Adrenal gland (tissue), 12 donors: Measurements from ENCODE around the gene FPR2. TPM values are rescaled to one million over a fixed set of nuclear protein-coding genes. Genes with fewer than 3 reads are reported as not detected.

Experiments used
- DNase-seq, 7 donors: peaks; one replicate each; pipeline ENCODE4 v3.0.0-alpha.2; 2019 to 2020
- H3K27ac ChIP-seq, 5 donors: fragments of 200-600 bp; sonication (generic) in 4 of 5; 1 replicate in 3 of 5; 2 replicates in 2 of 5; pipeline versions ENCODE4 v1.5.1 to v1.8.0; 2016 to 2020; ENCODE audit warnings: mild to moderate bottlenecking in 1 of 5
- H3K27me3 ChIP-seq: fragments of 200-600 bp; 2 replicates; pipeline ENCODE4 v1.8.0; 2021
- H3K36me3 ChIP-seq, 2 donors: fragments of 200-600 bp; replicated peaks in 1 of 2; 1 replicate in 1 of 2; 2 replicates in 1 of 2; pipeline versions ENCODE4 v1.5.1 to v1.8.0; 2018 to 2022
- H3K4me1 ChIP-seq, 2 donors: fragments of 200-600 bp; replicated peaks in 1 of 2; 1 replicate in 1 of 2; 2 replicates in 1 of 2; pipeline versions ENCODE4 v1.5.1 to v1.8.0; 2018 to 2021
- H3K4me3 ChIP-seq, 4 donors: fragments of 200-600 bp; sonication (generic) in 3 of 4; one replicate each; pipeline ENCODE4 v1.5.1; 2016 to 2018
- H3K9me3 ChIP-seq, 3 donors: fragments of 200-600 bp; sonication (generic) in 1 of 3; replicated peaks in 1 of 3; 1 replicate in 2 of 3; 2 replicates in 1 of 3; pipeline versions ENCODE4 v1.5.1 to v1.8.0; 2016 to 2021
- CTCF ChIP-seq, 6 experiments: fragments of 450-650 bp in 4 of 6; fragments of 200-600 bp in 2 of 6; sonication (generic) in 1 of 6; IDR thresholded peaks; 1 replicate in 5 of 6; 2 replicates in 1 of 6; pipeline versions ENCODE4 v1.5.1 to v1.8.0; 2016 to 2021; ENCODE audit warnings: antibody characterized with exemption in 6 of 6, mild to moderate bottlenecking in 2 of 6, moderate library complexity in 1 of 6
- POLR2A ChIP-seq, 2 donors: fragments of 450-650 bp; IDR thresholded peaks; one replicate each; pipeline ENCODE4 v1.6.1; 2017; ENCODE audit warnings: antibody characterized with exemption in 2 of 2, mild to moderate bottlenecking in 2 of 2, moderate library complexity in 1 of 2
- WGBS, 4 donors: extraction: QIAGEN DNeasy Blood & Tissue Kit in 2 of 4; methylation state at CpG; one replicate each; pipeline versions ENCODE4 v1.1.5 to v1.1.7; 2013 to 2017; 5-methylcytosine and 5-hydroxymethylcytosine counted together
- intact Hi-C, 2 donors: fragments of 100-400 bp; cut with DNase I; formaldehyde crosslinking; loops; one replicate each; pipeline versions ENCODE4 v1.14.1 to v1.15.0; 2022 to 2023
- polyA plus RNA-seq, 3 donors: library from polyadenylated mRNA; stranded (reverse); fragments of 200-250 nt in 2 of 3; fragments of 350-450 nt in 1 of 3; fragmentation: Illumina TruSeq in 1 of 3; extraction: RNeasy Lipid Tissue Mini Kit (QIAGEN cat#74804) in 1 of 3; gene quantifications; one replicate each; pipeline ENCODE4 v1.2.3, GENCODE V29; 2013 to 2014
- total RNA-seq, 9 donors: library from RNA; depleted of rRNA in 4 of 9; stranded (reverse); fragments of >200 nt in 4 of 9; fragments of 120-200 nt in 1 of 9; fragmentation: NEBNext Ultra II Directional in 1 of 9; extraction: Animal tissue kit (Norgen Biotek cat#: 25700) in 1 of 9; gene quantifications; one replicate each; pipeline versions ENCODE4 v1.1.0 to v1.2.4, GENCODE V29; 2013 to 2023
- donor health status: healthy with polysubstance abuse.
- donor health status: Bipolar disorder and iron deficiency.
- donor health status: DM: yes; HTN: yes; CAD: no.
- donor health status: DM: no; HTN: no; CAD: no.
- donor health status: DM: no; HTN: no; CAD: no.
- donor health status: DM: yes; HTN: yes; CAD: no.

Gene FPR2
- total and polyA plus RNA-seq, 12 donors, result 0.24 to 5.5 (median 1.9) TPM; not detected in 1

- Histone ChIP-seq H3K4me1 (no peaks in the 10 kb centered on the region), H3K27ac (no peak overlapping the region), H3K9me3 (no peaks in the 10 kb centered on the region), H3K4me3 (no peak overlapping the region), H3K36me3 (no peaks in the 10 kb centered on the region), H3K27me3 (peaks cover 4% of the 10 kb centered on the region)
- DNase-seq, result no peak
- no peak for TF ChIP-seq POLR2A (IDR thresholded peaks at IDR 0.05)
- TF ChIP-seq CTCF (IDR thresholded peaks at IDR 0.05), result no peak
- intact Hi-C loops, result no loop called here
- 87 to 92% (median 91%) methylated on average over 26 to 74 of the region's 74 CpGs for WGBS, 4 donors
Measured at GRCh38 chr19:51713319-51714285, 47.4 kb upstream of the FPR2 start.

- DNase-seq, result no peak
- no peak for TF ChIP-seq POLR2A (IDR thresholded peaks at IDR 0.05)
- no peak for TF ChIP-seq CTCF (IDR thresholded peaks at IDR 0.05)
Measured at GRCh38 chr19:51714848-51715247, 46.1 kb upstream of the FPR2 start.

GRCh38 chr19:51715850-51716249 lies 45.1 kb upstream of the FPR2 start:
- DNase-seq, result no peak
- WGBS, 4 donors, result 81 to 90% (median 84%) methylated on average over 3 of the region's 3 CpGs
- Histone ChIP-seq H3K27ac (no peak overlapping the region), H3K27me3 (peaks cover 25% of the 10 kb centered on the region), H3K4me1 (peaks cover 3 to 4% of the 10 kb centered on the region in 2 donors), H3K36me3 (no peaks in the 10 kb centered on the region), H3K9me3 (no peaks in the 10 kb centered on the region), H3K4me3 (no peak overlapping the region)
- TF ChIP-seq CTCF (IDR thresholded peaks at IDR 0.05) (no peak), POLR2A (IDR thresholded peaks at IDR 0.05) (no peak)
- intact Hi-C loops, result no loop called here

More at GRCh38 chr19:51714848-51715247, 46.1 kb upstream of the FPR2 start:
- no peaks in the 10 kb centered on the region for H3K36me3 ChIP-seq
- no peak overlapping the region for H3K27ac ChIP-seq
- H3K27me3 ChIP-seq, result peaks cover 16% of the 10 kb centered on the region
- H3K4me3 ChIP-seq, result no peak overlapping the region
- H3K4me1 ChIP-seq, result peaks cover 3 to 4% of the 10 kb centered on the region in 2 donors
- H3K9me3 ChIP-seq, result no peaks in the 10 kb centered on the region
- WGBS, 4 donors, result 48 to 61% (median 55%) methylated on average over 3 of the region's 3 CpGs
- intact Hi-C loops, result no loop called here

- peaks cover 3 to 4% of the 10 kb centered on the region in 2 donors for H3K4me1 ChIP-seq
- no peak for TF ChIP-seq CTCF (IDR thresholded peaks at IDR 0.05)
- TF ChIP-seq POLR2A (IDR thresholded peaks at IDR 0.05), result no peak
- H3K27me3 ChIP-seq, result peaks cover 28% of the 10 kb centered on the region
- no peak overlapping the region for H3K27ac ChIP-seq
- 71 to 94% (median 85%) methylated on average over 6 to 11 of the region's 11 CpGs for WGBS, 4 donors
- no peaks in the 10 kb centered on the region for H3K36me3 ChIP-seq
- no peak for DNase-seq
- no peaks in the 10 kb centered on the region for H3K9me3 ChIP-seq
- intact Hi-C loops, result no loop called here
- no peak overlapping the region for H3K4me3 ChIP-seq
Measured at GRCh38 chr19:51716925-51717324, 44.1 kb upstream of the FPR2 start.
